MM.1S (cell line): ENCODE results near the gene PTGER2.

ENCODE experiments used
- EZH2 ChIP-seq: fragments of 300-600 bp; sonication (generic); optimal IDR thresholded peaks from 2 replicates; pipeline ENCODE3; 2017; ENCODE audit warnings: low read depth, mild to moderate bottlenecking, antibody characterized with exemption, low read length, mixed read lengths
- EZH2phosphoT487 ChIP-seq: fragments of 300-600 bp; sonication (generic); IDR thresholded peaks from 2 replicates; pipeline ENCODE4 v1.6.1; 2018; ENCODE audit warnings: antibody characterized with exemption, low read length
- TF ChIP-seq, protein P1 (sequence below): fragments of 300-600 bp; sonication (generic); IDR thresholded peaks from 2 replicates; pipeline ENCODE4 v1.5.1; 2016; ENCODE audit warnings: antibody characterized with exemption, low read length, mixed read lengths

GRCh38 chr14:52370406-52370935 is 56.4 kb downstream of the PTGER2 start:
- TF ChIP-seq, protein P1, sequence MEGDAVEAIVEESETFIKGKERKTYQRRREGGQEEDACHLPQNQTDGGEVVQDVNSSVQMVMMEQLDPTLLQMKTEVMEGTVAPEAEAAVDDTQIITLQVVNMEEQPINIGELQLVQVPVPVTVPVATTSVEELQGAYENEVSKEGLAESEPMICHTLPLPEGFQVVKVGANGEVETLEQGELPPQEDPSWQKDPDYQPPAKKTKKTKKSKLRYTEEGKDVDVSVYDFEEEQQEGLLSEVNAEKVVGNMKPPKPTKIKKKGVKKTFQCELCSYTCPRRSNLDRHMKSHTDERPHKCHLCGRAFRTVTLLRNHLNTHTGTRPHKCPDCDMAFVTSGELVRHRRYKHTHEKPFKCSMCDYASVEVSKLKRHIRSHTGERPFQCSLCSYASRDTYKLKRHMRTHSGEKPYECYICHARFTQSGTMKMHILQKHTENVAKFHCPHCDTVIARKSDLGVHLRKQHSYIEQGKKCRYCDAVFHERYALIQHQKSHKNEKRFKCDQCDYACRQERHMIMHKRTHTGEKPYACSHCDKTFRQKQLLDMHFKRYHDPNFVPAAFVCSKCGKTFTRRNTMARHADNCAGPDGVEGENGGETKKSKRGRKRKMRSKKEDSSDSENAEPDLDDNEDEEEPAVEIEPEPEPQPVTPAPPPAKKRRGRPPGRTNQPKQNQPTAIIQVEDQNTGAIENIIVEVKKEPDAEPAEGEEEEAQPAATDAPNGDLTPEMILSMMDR: no peak
- TF ChIP-seq EZH2phosphoT487 (no peak), EZH2 (no peak)
